Nephron (organoid): Measurements from ENCODE around the gene LINGO3.
A peak's percentile ranks its signal among the peaks of the same experiment; 100 is the strongest.

Experiments
- H3K27ac Mint-ChIP-seq, 3 experiments: 2 replicates each; pipeline ENCODE4 v1.8.0; 2020; ENCODE audit warnings: mixed read lengths in 3 of 3, mild to moderate bottlenecking in 2 of 3, moderate library complexity in 1 of 3
- H3K27me3 Mint-ChIP-seq: 2 replicates; pipeline ENCODE4 v1.8.0; 2021; ENCODE audit warnings: low read depth, mild to moderate bottlenecking, moderate library complexity, mixed read lengths
- H3K36me3 Mint-ChIP-seq: 2 replicates; pipeline ENCODE4 v1.8.0; 2020; ENCODE audit warnings: low read depth, mixed read lengths
- H3K4me1 Mint-ChIP-seq: 2 replicates; pipeline ENCODE4 v1.8.0; 2020; ENCODE audit warnings: mixed read lengths
- H3K4me3 Mint-ChIP-seq, 3 experiments: 2 replicates each; pipeline ENCODE4 v1.8.0; 2020; ENCODE audit warnings: mild to moderate bottlenecking in 3 of 3, mixed read lengths in 3 of 3, moderate library complexity in 2 of 3
- H3K9me3 Mint-ChIP-seq: 2 replicates; pipeline ENCODE4 v1.8.0; 2020; ENCODE audit warnings: mixed read lengths
- CTCF ChIP-seq, 3 experiments: fragments of 200-600 bp; sonication (generic); IDR thresholded peaks; one replicate each; pipeline ENCODE4 v1.5.0; 2021; ENCODE audit warnings: antibody characterized with exemption in 3 of 3; ENCODE audit not compliant: unreplicated experiment in 3 of 3

Gene LINGO3

GRCh38 chr19:2307518-2308012 lies 389 bp downstream of the LINGO3 start:
- no peak overlapping the region for H3K27ac Mint-ChIP-seq
- no peaks in the 10 kb centered on the region for H3K4me1 Mint-ChIP-seq
- H3K9me3 Mint-ChIP-seq = no peaks in the 10 kb centered on the region
- H3K4me3 Mint-ChIP-seq = no peak overlapping the region
- TF ChIP-seq CTCF (IDR thresholded peaks at IDR 0.05; ENCODE audit: unreplicated experiment in 3 of 3) = no peak
- H3K27me3 Mint-ChIP-seq = peaks cover 71% of the 10 kb centered on the region
- H3K36me3 Mint-ChIP-seq = no peaks in the 10 kb centered on the region

- no peak overlapping the region for H3K27ac Mint-ChIP-seq
- no peaks in the 10 kb centered on the region for H3K9me3 Mint-ChIP-seq
- peaks cover 71% of the 10 kb centered on the region for H3K27me3 Mint-ChIP-seq
- no peaks in the 10 kb centered on the region for H3K36me3 Mint-ChIP-seq
- no peak for TF ChIP-seq CTCF (IDR thresholded peaks at IDR 0.05; ENCODE audit: unreplicated experiment in 3 of 3)
- no peaks in the 10 kb centered on the region for H3K4me1 Mint-ChIP-seq
- H3K4me3 Mint-ChIP-seq = peak overlapping the region; percentile 16 to 56 (median 51)
Observed at GRCh38 chr19:2306971-2307370, 983 bp downstream of the LINGO3 start.

DNA sequence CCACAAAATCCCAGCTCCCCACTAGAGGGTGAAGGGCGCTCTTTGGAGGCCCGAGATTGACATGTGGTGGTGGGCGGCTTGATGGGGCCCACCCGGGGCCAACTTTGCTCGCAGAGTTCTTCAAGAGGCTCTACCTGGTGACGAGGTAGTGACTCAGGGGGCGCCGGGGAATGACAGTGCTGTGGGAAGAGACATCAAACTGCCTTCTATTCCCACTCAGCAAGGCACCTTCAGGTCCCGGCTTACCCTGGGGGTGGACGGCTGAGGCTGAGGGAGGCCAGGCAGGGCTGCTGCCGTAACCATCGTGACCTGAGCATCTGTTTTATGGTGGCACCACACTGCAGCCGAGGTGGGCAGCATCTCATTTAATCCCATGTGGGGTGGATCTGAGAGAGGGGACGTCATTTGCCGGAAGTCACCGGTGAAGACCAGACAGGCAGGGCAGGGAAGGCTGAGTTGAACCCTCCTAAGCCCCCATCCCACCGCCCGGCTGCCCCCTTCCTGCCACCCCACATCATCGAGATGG lies 1.6 kb downstream of the LINGO3 start:
- H3K4me1 Mint-ChIP-seq = no peaks in the 10 kb centered on the region
- no peak overlapping the region for H3K27ac Mint-ChIP-seq
- no peaks in the 10 kb centered on the region for H3K9me3 Mint-ChIP-seq

DNA sequence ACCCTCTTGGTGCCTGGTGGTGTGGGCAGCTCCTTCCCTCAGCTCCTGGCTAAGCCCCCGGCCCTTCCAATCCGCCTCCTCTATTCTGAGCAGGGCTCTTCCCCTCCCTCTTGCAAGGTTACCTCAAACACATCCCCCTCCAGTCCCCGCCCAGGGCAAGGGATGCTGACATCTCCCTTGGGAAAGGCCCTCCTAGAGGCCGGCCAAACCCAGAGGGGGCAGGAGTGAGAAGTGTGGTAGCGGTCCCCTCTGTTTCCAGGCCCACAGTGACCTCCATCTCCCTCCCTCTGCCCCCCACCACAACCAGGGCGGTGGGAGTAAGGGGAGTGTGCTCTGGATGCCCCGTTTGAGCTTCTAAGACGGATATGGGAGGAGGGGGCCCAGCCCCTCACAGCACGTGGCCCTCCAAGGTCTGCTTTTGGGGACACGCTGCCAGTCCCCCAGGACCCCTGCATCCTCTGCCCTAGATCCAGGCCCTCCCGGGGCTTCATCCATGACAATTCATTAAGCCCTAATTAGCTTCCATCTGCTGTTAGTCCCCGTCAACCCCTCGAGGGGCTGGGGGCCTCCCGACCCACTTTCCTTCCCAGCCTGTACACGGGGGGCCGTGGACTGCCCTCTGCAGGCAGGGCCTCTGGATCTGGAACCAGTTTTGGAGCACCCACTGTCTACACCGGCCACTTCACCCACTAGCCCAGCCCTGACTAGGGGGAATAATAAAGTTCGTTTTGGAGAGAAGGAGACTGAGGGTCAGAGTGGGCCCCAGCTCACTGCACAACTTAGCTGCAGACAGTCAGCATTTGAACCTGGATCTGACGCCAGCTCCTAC lies 2.3 kb downstream of the LINGO3 start:
- Mint-ChIP-seq H3K9me3 (no peaks in the 10 kb centered on the region), H3K27ac (no peak overlapping the region), H3K27me3 (peaks cover 73% of the 10 kb centered on the region), H3K4me1 (no peaks in the 10 kb centered on the region), H3K36me3 (no peaks in the 10 kb centered on the region), H3K4me3 (peak overlapping the region in 1 of 3 experiments; percentile 12)
- no peak for TF ChIP-seq CTCF (IDR thresholded peaks at IDR 0.05; ENCODE audit: unreplicated experiment in 3 of 3)

More for the DNA sequence above, 1.6 kb downstream of the LINGO3 start:
- no peak for TF ChIP-seq CTCF (IDR thresholded peaks at IDR 0.05; ENCODE audit: unreplicated experiment in 3 of 3)
- H3K27me3 Mint-ChIP-seq = peaks cover 74% of the 10 kb centered on the region
- H3K4me3 Mint-ChIP-seq = no peak overlapping the region
- no peaks in the 10 kb centered on the region for H3K36me3 Mint-ChIP-seq

DNA sequence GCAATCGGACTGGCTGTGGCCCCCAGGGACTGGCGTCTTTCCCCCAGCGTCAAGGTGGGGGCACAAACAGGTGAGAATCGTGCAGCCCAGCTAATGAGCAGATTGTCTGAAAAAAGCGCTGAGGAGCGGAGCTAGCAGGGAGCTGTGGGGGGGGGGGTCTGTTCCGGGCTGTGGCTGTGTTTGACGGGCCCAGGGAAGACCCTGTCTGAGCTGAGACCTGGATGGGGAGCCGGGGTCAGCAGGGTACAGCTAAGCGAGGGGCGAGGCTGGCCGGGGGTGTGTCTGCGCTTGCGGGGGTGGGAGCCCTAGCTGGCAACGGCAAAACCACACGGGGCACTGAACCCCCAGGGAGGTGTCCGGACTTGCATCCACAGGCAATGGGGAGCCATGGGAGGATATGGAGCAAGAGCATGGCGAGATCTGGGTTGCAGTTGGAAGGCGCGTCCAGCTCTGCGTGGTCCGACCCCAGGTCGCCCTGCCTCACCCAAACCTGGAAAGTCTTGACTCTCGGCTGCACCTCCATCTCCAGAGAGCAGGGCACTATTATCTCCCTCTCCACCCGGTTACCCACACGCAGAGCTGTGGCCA lies 4.6 kb downstream of the LINGO3 start:
- no peaks in the 10 kb centered on the region for H3K4me1 Mint-ChIP-seq
- peaks cover 54% of the 10 kb centered on the region for H3K27me3 Mint-ChIP-seq
- TF ChIP-seq CTCF (IDR thresholded peaks at IDR 0.05; ENCODE audit: unreplicated experiment in 3 of 3) = no peak
- no peak overlapping the region for H3K27ac Mint-ChIP-seq
- no peaks in the 10 kb centered on the region for H3K36me3 Mint-ChIP-seq
- H3K9me3 Mint-ChIP-seq = no peaks in the 10 kb centered on the region
- no peak overlapping the region for H3K4me3 Mint-ChIP-seq
